ENCODE data around the gene TRPM5. TPM values are rescaled to one million over a fixed set of nuclear protein-coding genes. Genes with fewer than 3 reads are reported as not detected.
A peak's percentile ranks its signal among the peaks of the same experiment; 100 is the strongest.

The TRPM5 gene
- total RNA-seq, 4 donors from 2014 or later: not detected

- H3K4me3 ChIP-seq: peak overlapping the region; percentile 75 to 91 (median 86)
Measured at GRCh38 chr11:2399488-2400068, 44.7 kb downstream of the TRPM5 start.

GRCh38 chr11:2398664-2399355, 45.5 kb downstream of the TRPM5 start:
- H3K9me3 ChIP-seq: no peaks in the 10 kb centered on the region
- no peaks in the 10 kb centered on the region for H3K27me3 ChIP-seq
- WGBS, 2 donors: 20 to 33% methylated on average over 2 of the region's 7 CpGs
- H3K4me1 ChIP-seq: peaks cover 24 to 50% (median 25%) of the 10 kb centered on the region in 3 donors
- peak overlapping the region; percentile 97 to 100 (median 99) for H3K27ac ChIP-seq
- intact Hi-C loops (cut with DNase I): no loop called here
- no peak for DNase-seq
- H3K36me3 ChIP-seq: peaks cover 39 to 69% (median 45%) of the 10 kb centered on the region in 3 donors
- H3K4me3 ChIP-seq: peak overlapping the region in 3 of 4 donors; percentile 75 to 91 (median 82)
- no peak for TF ChIP-seq CTCF (IDR thresholded peaks at IDR 0.05)
- TF ChIP-seq POLR2A (IDR thresholded peaks at IDR 0.05): no peak

More at GRCh38 chr11:2399488-2400068, 44.7 kb downstream of the TRPM5 start:
- WGBS, 2 donors: 19 to 20% methylated on average over 1 to 4 of the region's 23 CpGs
- DNase-seq: no peak
- peak overlapping the region; percentile 97 to 100 (median 99) for H3K27ac ChIP-seq
- intact Hi-C loops (cut with DNase I): no loop called here
- no peaks in the 10 kb centered on the region for H3K27me3 ChIP-seq
- peaks cover 24 to 44% (median 25%) of the 10 kb centered on the region in 3 donors for H3K4me1 ChIP-seq
- no peaks in the 10 kb centered on the region for H3K9me3 ChIP-seq
- TF ChIP-seq CTCF (IDR thresholded peaks at IDR 0.05): no peak
- no peak for TF ChIP-seq POLR2A (IDR thresholded peaks at IDR 0.05)
- H3K36me3 ChIP-seq: peaks cover 39 to 66% (median 41%) of the 10 kb centered on the region in 3 donors

- no peak for DNase-seq
- TF ChIP-seq CTCF (IDR thresholded peaks at IDR 0.05): no peak
- TF ChIP-seq POLR2A (IDR thresholded peaks at IDR 0.05): no peak
- Histone ChIP-seq H3K9me3 (no peaks in the 10 kb centered on the region), H3K27me3 (no peaks in the 10 kb centered on the region), H3K4me3 (no peak overlapping the region), H3K27ac (no peak overlapping the region), H3K4me1 (peaks cover 21 to 57% (median 22%) of the 10 kb centered on the region in 3 donors), H3K36me3 (peaks cover 32 to 69% (median 40%) of the 10 kb centered on the region in 3 donors)
- 83 to 92% methylated on average over 6 to 11 of the region's 12 CpGs for WGBS, 2 donors
- intact Hi-C loops (cut with DNase I): no loop called here
Measured at GRCh38 chr11:2397005-2397404, 47.3 kb downstream of the TRPM5 start.

GRCh38 chr11:2396471-2396870, 47.8 kb downstream of the TRPM5 start:
- intact Hi-C loops (cut with DNase I): no loop called here
- H3K9me3 ChIP-seq: no peaks in the 10 kb centered on the region
- no peak overlapping the region for H3K27ac ChIP-seq
- peaks cover 37 to 72% (median 46%) of the 10 kb centered on the region in 3 donors for H3K36me3 ChIP-seq
- no peak for DNase-seq
- no peak for TF ChIP-seq POLR2A (IDR thresholded peaks at IDR 0.05)
- TF ChIP-seq CTCF (IDR thresholded peaks at IDR 0.05): no peak
- H3K4me3 ChIP-seq: no peak overlapping the region
- 90 to 96% methylated on average over 3 to 13 of the region's 26 CpGs for WGBS, 2 donors
- H3K27me3 ChIP-seq: no peaks in the 10 kb centered on the region
- H3K4me1 ChIP-seq: peaks cover 17 to 57% (median 19%) of the 10 kb centered on the region in 3 donors

GRCh38 chr11:2395856-2396255, 48.5 kb downstream of the TRPM5 start:
- WGBS, 2 donors: no CpG with 5 or more reads among the region's 17 CpGs
- Histone ChIP-seq H3K4me3 (no peak overlapping the region), H3K27ac (no peak overlapping the region), H3K27me3 (no peaks in the 10 kb centered on the region), H3K36me3 (peaks cover 42 to 78% (median 52%) of the 10 kb centered on the region in 3 donors), H3K9me3 (no peaks in the 10 kb centered on the region), H3K4me1 (peaks cover 20 to 58% (median 22%) of the 10 kb centered on the region in 3 donors)
- intact Hi-C loops (cut with DNase I): no loop called here
- TF ChIP-seq CTCF (IDR thresholded peaks at IDR 0.05): no peak
- DNase-seq: no peak

Measured in esophagus squamous epithelium (tissue), 5 donors.